CD14-positive monocyte (primary cell): ENCODE results near the gene RNF130. TPM values are rescaled to one million over a fixed set of nuclear protein-coding genes. Genes with fewer than 3 reads are reported as not detected.
"Not testable (repeated sequence)": the region's sequence is repeated elsewhere in the genome, so short reads cannot be mapped to it uniquely, and the experiment has no call there.

Experiments
- DNase-seq, 3 donors: peaks; one replicate each; pipeline ENCODE4 v3.0.0-alpha.2; 2011 to 2022
- H2AFZ ChIP-seq: 2 replicates; pipeline ENCODE4 v1.6.0; 2012; ENCODE audit warnings: mild to moderate bottlenecking, low read depth, low read length, inconsistent platforms; ENCODE audit not compliant: insufficient read depth, poor library complexity, severe bottlenecking
- H3K27ac ChIP-seq, 2 donors: 1 replicate in 1 of 2; 2 replicates in 1 of 2; pipeline ENCODE4 v1.5.1; 2012 to 2013; ENCODE audit warnings: low read length in 2 of 2, control low read depth in 1 of 2, inconsistent platforms in 1 of 2, low read depth in 1 of 2, mild to moderate bottlenecking in 1 of 2
- H3K27me3 ChIP-seq, 2 donors: one replicate each; pipeline versions ENCODE4 v1.6.0 to v1.6.1; 2011 to 2013; ENCODE audit warnings: low read length in 2 of 2; ENCODE audit not compliant: control insufficient read depth in 2 of 2, insufficient read depth in 2 of 2
- H3K36me3 ChIP-seq, 2 donors: replicated peaks in 1 of 2; 1 replicate in 1 of 2; 2 replicates in 1 of 2; pipeline versions ENCODE4 v1.5.1 to v1.6.1; 2012 to 2013; ENCODE audit warnings: low read length in 2 of 2, control low read depth in 1 of 2, inconsistent platforms in 1 of 2, mild to moderate bottlenecking in 1 of 2; ENCODE audit not compliant: insufficient read depth in 2 of 2, control insufficient read depth in 1 of 2
- H3K4me1 ChIP-seq, 2 donors: 1 replicate in 1 of 2; 2 replicates in 1 of 2; pipeline versions ENCODE4 v1.5.1 to v1.6.1; 2012 to 2013; ENCODE audit warnings: low read length in 2 of 2, control low read depth in 1 of 2, inconsistent platforms in 1 of 2, mild to moderate bottlenecking in 1 of 2, moderate library complexity in 1 of 2; ENCODE audit not compliant: insufficient read depth in 2 of 2, control insufficient read depth in 1 of 2
- H3K4me2 ChIP-seq: replicated peaks from 2 replicates; pipeline ENCODE3; 2012; ENCODE audit warnings: low read length, moderate library complexity, mild to moderate bottlenecking; ENCODE audit not compliant: poor library complexity, severe bottlenecking; ENCODE audit errors: extremely low read depth
- H3K4me3 ChIP-seq, 3 experiments: fragments of 200-600 bp in 1 of 3; sonication (generic) in 1 of 3; replicated peaks in 1 of 3; 1 replicate in 2 of 3; 2 replicates in 1 of 3; pipeline ENCODE4 v1.5.1; 2011 to 2013; ENCODE audit warnings: low read length in 3 of 3, mild to moderate bottlenecking in 3 of 3, control low read depth in 2 of 3, low read depth in 2 of 3, inconsistent platforms in 1 of 3, moderate library complexity in 1 of 3
- H3K79me2 ChIP-seq: 2 replicates; pipeline ENCODE4 v1.6.0; 2012; ENCODE audit warnings: mild to moderate bottlenecking, control low read depth, inconsistent platforms, low read length, moderate library complexity; ENCODE audit not compliant: insufficient read depth
- H3K9ac ChIP-seq: 2 replicates; pipeline ENCODE4 v1.6.0; 2017; ENCODE audit warnings: low read length, mild to moderate bottlenecking; ENCODE audit not compliant: insufficient read depth, poor library complexity, severe bottlenecking
- H3K9me3 ChIP-seq, 2 donors: replicated peaks in 1 of 2; 1 replicate in 1 of 2; 2 replicates in 1 of 2; pipeline versions ENCODE4 v1.5.1 to v1.6.1; 2012 to 2013; ENCODE audit warnings: low read length in 2 of 2, control low read depth in 1 of 2; ENCODE audit not compliant: control insufficient read depth in 1 of 2, insufficient read depth in 1 of 2
- H4K20me1 ChIP-seq: 2 replicates; pipeline ENCODE4 v1.6.0; 2012; ENCODE audit warnings: mild to moderate bottlenecking, low read length, control low read depth, moderate library complexity; ENCODE audit not compliant: insufficient read depth
- H3K27ac Mint-ChIP-seq, 7 donors: one replicate each; pipeline ENCODE4 v1.8.0; 2020; ENCODE audit warnings: mild to moderate bottlenecking in 7 of 7, mixed read lengths in 7 of 7, moderate library complexity in 6 of 7, inconsistent platforms in 2 of 7
- H3K27me3 Mint-ChIP-seq, 3 donors: one replicate each; pipeline ENCODE4 v1.8.0; 2021 to 2022; ENCODE audit warnings: low read depth in 3 of 3, mild to moderate bottlenecking in 3 of 3, mixed read lengths in 3 of 3, moderate library complexity in 3 of 3, inconsistent platforms in 1 of 3
- H3K36me3 Mint-ChIP-seq, 2 donors: one replicate each; pipeline ENCODE4 v1.8.0; 2020; ENCODE audit warnings: mixed read lengths in 2 of 2, inconsistent platforms in 1 of 2, mild to moderate bottlenecking in 1 of 2
- H3K4me1 Mint-ChIP-seq: one replicate; pipeline ENCODE4 v1.8.0; 2020; ENCODE audit warnings: mild to moderate bottlenecking, mixed read lengths
- H3K4me3 Mint-ChIP-seq, 2 donors: one replicate each; pipeline ENCODE4 v1.8.0; 2020; ENCODE audit warnings: mild to moderate bottlenecking in 2 of 2, mixed read lengths in 2 of 2, moderate library complexity in 1 of 2
- H3K9me3 Mint-ChIP-seq, 7 donors: one replicate each; pipeline ENCODE4 v1.8.0; 2020 to 2022; ENCODE audit warnings: mixed read lengths in 7 of 7, mild to moderate bottlenecking in 6 of 7, moderate library complexity in 6 of 7, inconsistent platforms in 2 of 7
- CTCF ChIP-seq: fragments of 200-600 bp; IDR thresholded peaks from one replicate; pipeline ENCODE4 v1.8.0; 2022; ENCODE audit warnings: antibody characterized with exemption, mild to moderate bottlenecking
- WGBS: methylation state at CpG from one replicate; pipeline ENCODE4 v1.1.5; 2013; ENCODE audit warnings: missing lambda C conversion rate; ENCODE audit not compliant: insufficient coverage; 5-methylcytosine and 5-hydroxymethylcytosine counted together
- intact Hi-C, 2 donors: fragments of 100-400 bp; cut with micrococcal nuclease; formaldehyde crosslinking; loops; one replicate each; pipeline versions ENCODE4 v1.15.0 to v1.15.1; 2023
- polyA plus RNA-seq, 3 donors: library from polyadenylated mRNA; depleted of rRNA in 1 of 3; unstranded in 2 of 3; stranded (reverse) in 1 of 3; fragments of 300-500 nt in 2 of 3; fragments of >200 nt in 1 of 3; fragmentation: Illumina TruSeq in 2 of 3; gene quantifications; 1 replicate in 2 of 3; 2 replicates in 1 of 3; pipeline ENCODE4 v1.2.3, GENCODE V29; 2012 to 2021

RNF130 gene
- polyA plus RNA-seq, 3 donors, result 294 to 439 (median 376) TPM

- Mint-ChIP-seq H3K4me1 (no peaks in the 10 kb centered on the region), H3K27ac (no peak overlapping the region), H3K9me3 (peaks cover 12 to 39% (median 27%) of the 10 kb centered on the region in 7 donors), H3K27me3 (peaks cover 0 to 3% (median 1%) of the 10 kb centered on the region in 3 donors), H3K4me3 (no peak overlapping the region), H3K36me3 (peaks cover 43 to 62% of the 10 kb centered on the region in 2 donors)
- Histone ChIP-seq H3K9me3 (peaks cover 8 to 16% of the 10 kb centered on the region in 2 donors), H3K79me2 (peaks cover 20% of the 10 kb centered on the region), H3K36me3 (peaks cover 27 to 42% of the 10 kb centered on the region in 2 donors), H3K27ac (no peak overlapping the region), H3K4me3 (no peak overlapping the region), H3K4me1 (no peaks in the 10 kb centered on the region), H3K4me2 (no peak overlapping the region), H3K9ac (no peak overlapping the region), H2AFZ (no peak overlapping the region), H4K20me1 (peaks cover 58% of the 10 kb centered on the region), H3K27me3 (no peaks in the 10 kb centered on the region)
- no peak for DNase-seq
- TF ChIP-seq CTCF, result no peak
- intact Hi-C loops, result no loop called here
- no CpG with 5 or more reads among the region's 1 CpG for WGBS
Measured at GRCh38 chr5:179998485-179998884, 73.1 kb downstream of the RNF130 start.

GRCh38 chr5:179994583-179995323 is 76.8 kb downstream of the RNF130 start:
- Histone ChIP-seq H3K36me3 (peaks cover 0 to 18% of the 10 kb centered on the region in 2 donors), H3K4me3 (no peak overlapping the region), H2AFZ (no peak overlapping the region), H3K27me3 (no peaks in the 10 kb centered on the region), H4K20me1 (peaks cover 30% of the 10 kb centered on the region), H3K4me2 (no peak overlapping the region), H3K4me1 (no peaks in the 10 kb centered on the region), H3K9me3 (peaks cover 8 to 21% of the 10 kb centered on the region in 2 donors), H3K79me2 (no peaks in the 10 kb centered on the region), H3K9ac (no peak overlapping the region), H3K27ac (no peak overlapping the region)
- DNase-seq, result no peak
- H3K27me3 Mint-ChIP-seq, result peaks cover 0 to 3% (median 1%) of the 10 kb centered on the region in 3 donors
- WGBS, result 100% methylated on average over 3 of the region's 3 CpGs
- H3K36me3 Mint-ChIP-seq, result peaks cover 20 to 44% of the 10 kb centered on the region in 2 donors
- no peak overlapping the region for H3K4me3 Mint-ChIP-seq
- H3K27ac Mint-ChIP-seq, result peak overlapping the region in 3 of 7 donors; percentile 43 to 72 (median 46)
- H3K9me3 Mint-ChIP-seq, result peaks cover 18 to 50% (median 27%) of the 10 kb centered on the region in 7 donors
- H3K4me1 Mint-ChIP-seq, result no peaks in the 10 kb centered on the region
- TF ChIP-seq CTCF, result no peak
- intact Hi-C loops, result no loop called here

- H3K9me3 Mint-ChIP-seq, result peaks cover 16 to 44% (median 22%) of the 10 kb centered on the region in 7 donors
- H3K9ac ChIP-seq, H3K79me2 ChIP-seq, H3K4me3 Mint-ChIP-seq, H3K27me3 Mint-ChIP-seq, H3K4me1 Mint-ChIP-seq, DNase-seq, H3K4me2 ChIP-seq, H3K4me3 ChIP-seq, intact Hi-C loops, H3K27me3 ChIP-seq, H3K27ac ChIP-seq, H3K27ac Mint-ChIP-seq, H3K4me1 ChIP-seq, H2AFZ ChIP-seq: not testable (repeated sequence)
- H3K36me3 Mint-ChIP-seq, result peaks cover 25 to 50% of the 10 kb centered on the region in 2 donors
- peaks cover 0 to 20% of the 10 kb centered on the region in 2 donors for H3K36me3 ChIP-seq
- WGBS, result no CpG with 5 or more reads among the region's 4 CpGs
- H3K9me3 ChIP-seq, result peaks cover 8 to 15% of the 10 kb centered on the region in 2 donors
- peaks cover 42% of the 10 kb centered on the region for H4K20me1 ChIP-seq
Measured at GRCh38 chr5:179992855-179993254, 78.7 kb downstream of the RNF130 start.
